Activated CD4-positive, CD25-positive, alpha-beta regulatory T cell treated with anti-CD3 and anti-CD28 coated beads, Interleukin-2, amount 50 U/mL, for 16 hours (primary cell): ENCODE measurements around the gene SLC2A4RG.

Source experiments
- DNase-seq: peaks from one replicate; pipeline ENCODE4 v3.0.0-alpha.2; 2020; ENCODE audit warnings: low read depth, low spot score

The SLC2A4RG gene

DNA sequence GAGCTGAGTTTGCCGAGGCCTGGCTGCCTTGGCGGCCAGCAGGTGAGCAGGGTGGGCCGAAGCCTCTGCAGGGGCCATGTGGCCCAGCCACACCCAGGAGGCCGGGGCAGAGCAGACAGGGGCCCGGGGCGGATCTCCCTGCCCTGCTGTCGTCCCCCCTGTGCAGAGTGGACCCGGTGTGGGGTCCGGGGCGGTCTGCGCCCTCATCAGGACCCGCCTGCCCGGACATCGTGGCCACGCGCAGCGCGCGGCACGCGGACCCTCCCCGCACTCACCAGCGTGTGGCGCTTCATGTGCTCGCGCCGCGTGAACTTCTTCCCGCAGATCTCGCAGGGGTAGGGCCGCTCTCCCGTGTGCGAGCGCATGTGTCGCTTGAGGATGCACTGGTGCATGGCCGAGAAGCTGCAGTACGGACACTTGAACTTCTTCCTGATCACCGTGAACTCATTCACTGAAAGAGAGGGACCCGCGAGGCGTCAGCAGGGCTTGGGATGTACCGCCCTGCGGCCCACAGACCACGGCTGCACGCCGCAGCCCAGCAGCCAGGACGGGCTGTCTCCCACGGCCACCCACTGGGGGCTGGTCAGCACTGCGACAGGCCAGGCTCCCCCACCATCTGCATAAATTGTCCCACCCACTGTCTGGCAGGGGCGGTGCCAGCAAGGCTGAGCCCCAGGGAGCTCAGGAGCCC is 13.0 kb downstream of the SLC2A4RG start:
- DNase-seq, result no peak

DNA sequence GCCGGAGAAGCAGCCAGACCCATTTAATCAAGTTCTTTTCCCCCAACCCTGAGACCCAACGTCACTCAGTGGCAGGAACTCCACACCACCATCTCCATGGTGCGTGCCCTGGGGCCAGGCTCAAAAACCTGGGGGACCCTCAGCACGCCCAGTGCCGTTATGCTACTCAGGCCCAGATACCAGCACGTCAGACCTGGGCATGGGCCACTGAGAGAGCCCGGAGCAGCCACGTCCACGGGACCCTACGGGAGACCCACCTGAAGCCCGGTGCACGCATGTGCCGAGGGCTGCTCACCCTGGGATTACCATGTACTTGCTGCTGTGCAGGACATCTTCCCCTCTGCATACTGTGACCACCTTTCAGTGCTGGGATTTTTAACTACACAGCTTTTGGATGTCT is 13.8 kb downstream of the SLC2A4RG start:
- no peak for DNase-seq

DNA sequence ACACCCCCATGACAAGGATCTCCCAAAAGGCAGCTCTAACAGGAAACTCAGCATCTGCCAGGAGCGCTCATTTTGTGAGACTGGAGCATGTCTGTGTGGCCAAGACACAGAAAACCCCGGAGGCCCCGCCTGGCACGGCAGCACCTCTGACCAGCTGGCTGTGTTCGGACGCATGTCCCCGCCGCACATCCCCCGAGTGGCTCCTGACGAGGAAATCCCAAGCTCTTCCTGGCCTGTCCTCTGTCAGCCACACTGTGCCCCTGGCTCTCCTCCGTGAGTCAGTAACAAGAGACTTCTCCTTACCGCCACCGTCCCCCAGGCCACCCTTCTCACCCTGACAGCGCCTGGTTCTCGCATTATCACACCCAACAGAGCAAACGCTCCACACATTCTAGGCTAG is 14.4 kb downstream of the SLC2A4RG start:
- no peak for DNase-seq

DNA sequence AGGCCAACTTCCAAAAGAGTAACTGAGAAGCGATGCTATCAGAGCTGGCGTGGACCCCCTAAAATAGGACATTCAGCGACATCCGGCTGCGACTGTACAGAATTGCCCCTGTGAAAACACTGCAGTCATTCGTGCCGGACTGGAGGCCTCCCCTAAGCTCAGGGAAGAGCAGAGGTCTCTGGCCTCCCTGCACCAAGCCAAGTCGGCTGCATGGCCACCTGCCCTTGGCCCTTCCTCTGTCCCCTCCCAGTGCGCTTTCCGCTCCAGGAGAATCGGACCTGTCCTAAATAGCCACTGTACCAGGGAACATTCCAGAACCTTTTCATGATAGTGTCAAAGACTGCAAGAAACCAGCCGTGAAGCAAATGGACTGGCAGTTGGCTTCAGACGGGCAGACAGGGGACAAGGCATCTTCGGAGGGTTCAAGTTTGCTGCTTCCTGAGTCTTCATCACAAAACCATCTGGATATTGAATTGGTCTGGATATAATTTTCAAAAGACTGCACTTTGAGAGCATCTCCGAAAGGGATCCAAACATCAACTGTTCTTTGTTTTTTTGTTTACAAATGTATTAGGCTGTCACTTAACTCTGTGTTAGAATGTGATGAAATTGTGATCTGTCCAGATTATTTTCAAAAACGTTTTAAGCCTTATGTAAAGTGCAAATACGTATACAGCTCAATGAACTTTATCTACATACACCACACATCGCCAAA is 16.5 kb downstream of the SLC2A4RG start:
- DNase-seq, result no peak

DNA sequence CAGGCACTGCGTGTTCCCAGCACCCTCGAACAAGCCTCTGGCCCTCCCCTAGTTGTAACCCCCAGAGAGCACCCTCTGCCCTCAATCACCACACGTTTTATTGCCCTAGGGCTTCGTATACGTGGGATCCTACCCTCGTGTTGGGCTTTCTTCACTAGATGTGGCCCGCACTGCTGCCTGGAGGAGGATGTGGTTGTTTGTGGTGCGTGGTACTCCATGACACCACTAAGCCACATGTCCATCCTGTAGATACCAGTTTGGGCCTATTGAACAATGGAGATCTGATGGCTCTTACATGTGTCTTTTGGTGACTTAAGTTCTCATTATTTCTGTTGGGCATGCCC is 17.0 kb downstream of the SLC2A4RG start:
- no peak for DNase-seq

DNA sequence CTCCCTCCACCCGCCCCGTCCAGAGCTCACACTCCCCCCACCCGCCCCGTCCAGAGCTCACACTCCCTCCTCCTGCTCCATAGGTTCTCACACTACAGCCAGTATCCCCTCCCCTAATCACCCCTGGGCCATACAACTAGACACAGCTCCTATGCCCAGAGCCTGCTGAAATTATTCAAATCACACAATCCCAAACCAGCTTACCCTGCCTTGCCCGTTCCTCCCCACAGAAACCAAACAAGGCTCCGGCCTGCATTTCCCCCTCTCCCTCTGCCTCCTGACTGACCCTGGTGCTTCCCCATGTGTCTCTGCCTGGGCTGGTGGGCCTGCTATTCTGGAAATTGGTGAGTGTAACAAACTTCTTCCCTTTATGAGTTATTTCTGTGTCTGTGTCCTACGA is 18.6 kb downstream of the SLC2A4RG start:
- no peak for DNase-seq

DNA sequence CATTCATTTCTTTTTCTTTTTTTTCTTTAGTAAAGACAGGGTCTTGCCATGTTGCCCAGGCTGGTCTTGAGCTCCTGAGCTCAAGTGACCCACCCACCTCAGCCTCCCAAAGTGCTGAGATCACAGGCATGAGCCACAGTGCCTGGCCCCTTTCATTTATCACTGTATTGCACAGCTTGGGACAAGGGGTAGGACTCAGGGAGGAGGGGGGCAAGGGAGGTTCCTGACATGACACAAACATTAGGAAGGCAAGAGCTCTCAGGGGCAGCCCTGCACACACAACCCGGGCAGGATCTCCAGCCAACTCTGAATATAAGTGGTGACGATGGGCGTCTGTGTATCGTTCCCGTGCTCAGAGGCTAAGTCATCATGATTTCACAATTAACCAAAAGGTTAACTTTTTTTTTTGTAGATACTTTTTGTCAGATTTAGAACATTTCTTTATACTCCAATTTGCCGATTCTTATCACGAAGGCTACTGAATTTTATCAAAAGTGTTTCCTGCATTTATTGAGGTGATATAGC is 19.9 kb downstream of the SLC2A4RG start:
- no peak for DNase-seq

DNA sequence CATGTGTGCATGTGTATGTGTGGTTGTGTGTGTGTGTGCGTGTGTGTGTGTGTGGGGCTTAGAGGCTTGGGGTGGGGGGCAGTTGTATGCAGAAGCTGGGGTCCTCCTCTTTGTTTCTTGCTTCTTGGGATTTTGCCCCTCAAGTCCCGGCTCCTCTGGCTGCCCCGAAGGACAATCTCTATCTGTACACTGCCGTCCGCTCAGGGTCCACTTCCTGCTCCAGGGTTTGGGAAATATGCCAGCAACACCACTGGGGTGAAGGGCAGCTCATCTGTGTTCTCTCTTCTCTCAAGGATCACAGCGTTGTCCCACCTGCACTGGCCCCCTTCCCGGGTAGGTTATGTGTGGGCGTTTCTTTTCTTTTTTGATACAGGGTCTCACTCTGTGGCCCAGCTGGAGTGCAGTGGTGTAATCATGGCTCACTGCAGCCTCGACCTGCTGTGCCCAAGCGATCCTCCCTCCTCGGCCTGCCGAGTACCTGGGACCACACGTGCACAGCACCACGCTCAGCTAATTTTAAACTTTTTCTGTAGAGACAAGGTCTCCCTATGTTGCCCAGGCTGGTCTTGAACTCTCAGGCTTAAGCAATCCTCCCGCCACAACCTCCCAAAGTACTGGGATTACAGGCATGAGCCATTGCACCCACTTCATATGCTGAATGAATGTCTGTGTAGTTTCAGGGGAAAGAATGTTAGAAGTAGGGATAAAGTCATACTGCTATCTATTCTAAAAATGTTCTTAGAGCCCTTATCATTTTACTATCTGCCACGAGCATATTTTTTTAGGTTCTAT is 25.7 kb downstream of the SLC2A4RG start:
- DNase-seq, result no peak

DNA sequence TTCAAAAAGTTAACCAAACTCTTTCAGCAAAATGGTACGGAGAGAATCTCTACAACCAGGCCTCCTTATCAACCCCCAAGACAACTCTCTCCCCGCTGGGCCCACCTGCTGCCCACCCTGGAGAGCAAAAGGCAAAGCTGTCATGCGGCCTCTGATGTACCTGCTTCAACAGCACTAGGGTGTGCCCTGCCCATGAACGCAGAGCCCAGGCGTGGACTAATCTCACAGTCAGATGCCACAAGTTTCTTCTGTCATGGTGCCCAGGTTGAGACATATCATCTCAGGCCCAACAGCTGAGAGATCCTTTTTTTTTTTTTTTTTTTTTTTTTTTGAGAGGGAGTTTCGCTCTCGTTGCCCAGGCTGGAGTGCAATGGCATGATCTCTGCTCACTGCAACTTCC is 26.3 kb downstream of the SLC2A4RG start:
- DNase-seq, result no peak

DNA sequence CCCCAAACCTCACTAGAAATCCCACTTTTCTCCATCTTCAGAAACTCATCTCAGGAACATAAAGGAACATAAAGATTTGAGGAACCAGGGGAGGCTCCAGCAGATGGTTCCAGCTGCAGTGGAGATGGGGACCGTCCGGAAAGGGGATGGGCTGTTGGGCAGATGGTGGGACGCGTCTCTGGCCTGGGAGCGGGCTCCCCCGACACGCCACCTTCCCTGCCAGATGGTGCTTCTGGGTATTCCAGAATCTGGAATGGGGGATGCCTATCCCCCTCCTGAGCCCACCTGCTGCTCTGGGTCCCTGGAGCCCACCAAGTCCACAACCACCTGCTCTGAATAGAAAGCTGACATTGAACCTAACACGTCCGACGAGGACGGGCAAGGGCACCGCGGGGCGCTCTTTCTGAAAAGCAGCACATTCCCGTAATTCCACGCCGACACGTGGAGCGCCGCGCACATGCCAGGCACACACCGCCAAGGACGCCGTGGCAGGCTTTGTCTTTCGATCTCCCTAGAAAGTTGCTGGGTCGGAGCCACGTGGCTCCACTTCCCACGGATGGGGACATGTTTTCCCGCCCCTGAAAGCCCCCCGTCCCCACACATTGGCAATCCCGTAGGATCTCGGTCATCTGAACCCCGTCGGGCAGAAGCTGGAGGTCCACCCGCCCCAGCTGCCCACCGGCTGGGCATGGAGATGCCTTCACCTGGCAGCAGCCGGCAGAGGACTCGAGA is 27.3 kb downstream of the SLC2A4RG start:
- no peak for DNase-seq

DNA sequence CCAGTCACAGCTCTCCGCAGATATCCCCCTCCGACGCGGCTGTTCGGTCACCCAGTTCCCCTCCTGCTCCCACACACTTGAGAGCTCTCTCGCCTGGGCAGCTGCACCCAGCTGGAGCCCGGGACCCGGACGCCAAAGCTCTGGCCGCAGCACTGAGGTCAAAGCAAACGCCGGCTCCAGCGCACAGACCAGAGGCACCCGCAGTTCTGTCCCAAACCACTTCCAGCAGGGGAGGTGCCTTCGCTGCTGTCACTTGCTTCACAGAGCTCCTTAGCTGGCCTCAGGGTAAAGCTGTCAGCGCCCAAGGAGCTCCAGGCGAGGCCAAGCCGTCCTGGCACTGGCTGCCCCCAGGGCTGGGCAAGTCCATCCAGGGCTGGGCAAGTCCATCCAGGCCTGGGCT is 27.9 kb downstream of the SLC2A4RG start:
- no peak for DNase-seq

DNA sequence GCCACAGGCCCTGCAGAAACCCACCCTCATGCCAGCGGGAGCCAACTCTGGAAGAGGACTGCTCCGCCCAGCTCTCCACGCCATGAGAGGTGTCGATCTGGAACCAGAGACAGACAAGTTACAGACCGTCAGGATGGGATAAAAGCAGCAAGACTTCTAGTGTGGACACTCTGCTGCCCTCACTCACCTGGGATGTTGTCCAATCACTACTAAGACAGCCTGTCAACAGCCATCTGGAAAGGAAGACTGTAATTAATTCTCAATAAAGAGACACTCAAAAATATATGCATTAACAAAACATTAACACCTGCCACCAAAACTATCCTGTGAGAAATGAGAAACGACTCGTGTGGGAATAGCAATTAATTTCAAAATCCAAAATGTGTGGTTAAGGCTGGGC is 28.3 kb downstream of the SLC2A4RG start:
- DNase-seq, result no peak

DNA sequence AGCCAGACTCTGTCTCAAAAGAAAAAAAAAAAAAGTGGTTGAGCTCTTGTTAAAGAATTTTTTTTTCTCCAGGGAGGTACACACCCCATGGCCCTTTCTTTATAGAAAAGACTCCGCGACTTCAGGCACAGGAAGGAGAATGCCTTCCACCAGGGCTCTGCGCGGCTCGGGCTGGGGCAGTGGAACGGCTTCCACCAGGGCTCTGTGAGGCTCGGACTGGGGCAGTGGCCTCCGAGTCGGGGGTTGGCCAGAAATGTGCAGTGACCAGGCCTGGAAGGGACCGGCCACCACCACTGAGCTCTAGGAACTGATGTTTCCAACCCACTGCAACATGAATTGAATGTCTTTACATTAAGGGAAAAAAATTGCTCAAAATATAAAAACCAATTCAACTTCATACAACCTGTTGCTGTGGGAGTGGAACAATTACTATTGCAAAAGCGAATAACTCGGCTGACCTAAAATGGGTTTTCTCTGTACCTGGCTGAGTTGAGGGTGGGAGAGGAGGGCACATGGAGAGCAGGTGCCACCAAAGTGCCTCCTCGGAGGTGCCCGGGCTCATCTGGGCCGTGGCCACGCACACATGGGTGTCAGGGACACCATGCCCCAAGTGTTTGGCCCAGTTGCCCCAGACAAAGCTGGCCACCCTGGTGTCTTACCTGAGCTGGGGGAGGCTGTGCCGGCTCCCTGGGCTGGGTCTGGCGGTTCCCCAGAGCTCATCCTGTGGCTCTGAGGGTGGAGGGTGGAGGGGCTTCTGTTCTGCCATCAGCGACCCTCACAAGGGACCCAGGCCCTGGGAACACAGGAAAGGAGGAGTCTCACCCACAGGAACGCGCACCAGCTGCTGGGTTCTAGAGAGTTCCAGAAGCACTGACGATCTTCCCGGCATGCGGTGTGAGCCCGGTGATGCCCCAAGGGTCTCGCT is 29.3 kb downstream of the SLC2A4RG start:
- no peak for DNase-seq

DNA sequence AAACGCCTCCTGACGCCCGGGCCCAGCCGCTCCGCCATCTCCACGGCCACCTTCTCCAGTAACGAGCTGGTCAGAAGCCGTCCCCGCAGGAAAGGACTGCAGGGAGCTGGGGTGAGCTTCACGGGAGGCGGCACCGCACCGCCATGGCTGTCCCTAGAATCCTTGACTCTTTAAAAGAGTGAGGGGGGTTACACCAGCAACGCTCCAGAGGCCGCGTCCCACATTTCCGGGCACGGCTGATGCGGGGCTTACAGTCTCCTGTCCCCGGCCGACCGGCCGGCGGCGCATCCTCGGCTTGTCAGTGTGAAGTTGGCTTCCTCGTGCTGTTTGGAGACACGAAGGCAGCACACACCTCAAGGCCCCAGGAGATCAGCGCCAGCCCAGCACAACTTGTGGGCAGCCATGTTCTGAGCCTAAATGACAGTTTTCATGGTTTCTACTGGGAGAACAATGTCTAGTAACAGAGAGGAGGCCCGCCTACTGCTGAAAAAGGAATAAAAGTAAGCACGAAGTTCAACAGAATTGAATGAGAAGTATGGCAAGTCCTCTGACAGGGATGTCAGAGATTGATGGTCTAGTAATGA is 30.4 kb downstream of the SLC2A4RG start:
- no peak for DNase-seq

DNA sequence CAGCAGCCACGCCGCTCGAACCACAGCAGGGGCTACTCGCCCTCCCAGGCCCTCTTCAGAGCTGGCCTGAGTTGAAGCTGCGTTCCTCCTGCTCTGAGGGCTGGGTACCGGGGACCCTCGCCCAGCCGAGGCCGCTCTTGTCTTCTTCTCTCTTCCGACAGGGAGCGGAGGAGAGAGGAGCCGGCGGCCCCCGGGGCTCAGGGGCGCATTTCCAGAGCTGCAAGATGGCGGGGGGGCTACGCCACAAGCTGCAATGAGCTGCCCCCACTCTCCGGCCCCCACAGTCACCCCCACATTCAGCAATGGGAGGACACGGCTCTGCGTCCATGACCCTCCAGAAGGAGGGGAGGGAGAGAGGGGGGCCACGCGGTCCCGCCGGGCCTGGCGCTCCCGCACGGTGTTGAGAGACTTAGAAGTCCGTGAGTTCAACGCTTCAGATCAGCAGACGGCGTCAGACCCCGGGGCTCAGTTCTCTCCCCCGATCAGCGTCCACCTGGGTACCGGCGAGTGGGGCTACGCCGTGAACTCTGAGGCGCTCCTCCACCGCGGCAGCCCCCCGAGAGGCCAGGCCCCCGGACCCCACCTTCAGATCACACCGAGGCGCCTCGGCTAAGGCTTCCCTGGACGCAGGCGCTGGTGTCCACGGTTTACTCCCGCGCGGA is 31.6 kb downstream of the SLC2A4RG start:
- DNase-seq, result no peak

DNA sequence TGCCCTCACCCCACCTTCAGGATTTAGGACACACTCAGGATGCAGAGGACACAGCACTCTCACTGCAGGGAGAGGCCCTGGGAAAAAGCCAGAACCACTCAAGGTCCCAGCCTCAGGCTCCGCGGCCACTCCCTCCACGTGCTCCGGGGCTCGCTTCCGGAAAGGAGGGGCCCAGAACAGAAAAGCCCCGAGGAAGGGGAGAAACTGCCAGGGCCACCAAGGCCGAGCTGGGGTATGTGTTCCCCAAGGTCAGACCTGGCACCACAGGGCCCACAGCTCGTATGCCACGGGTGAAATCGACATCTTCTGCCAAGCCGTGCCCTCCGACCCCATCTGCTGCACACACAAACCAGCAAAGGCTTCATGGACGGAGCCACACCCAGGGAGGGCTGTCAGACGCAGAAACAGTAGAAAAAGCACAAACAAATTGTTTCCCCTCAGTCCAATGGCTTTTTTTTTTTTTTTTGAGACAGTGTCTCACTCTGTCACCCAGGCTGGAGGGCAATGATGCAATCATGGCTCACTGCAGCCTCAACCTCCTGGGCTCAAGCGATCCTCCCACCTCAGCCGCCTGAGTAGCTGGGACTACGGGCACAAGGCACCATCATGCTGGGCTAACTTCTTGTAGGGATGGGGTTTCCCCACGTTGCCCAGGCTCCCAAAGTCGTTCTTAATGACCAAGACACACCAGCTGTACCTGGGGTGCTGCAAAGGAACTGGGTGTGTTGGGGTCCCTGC is 33.4 kb downstream of the SLC2A4RG start:
- DNase-seq, result no peak

DNA sequence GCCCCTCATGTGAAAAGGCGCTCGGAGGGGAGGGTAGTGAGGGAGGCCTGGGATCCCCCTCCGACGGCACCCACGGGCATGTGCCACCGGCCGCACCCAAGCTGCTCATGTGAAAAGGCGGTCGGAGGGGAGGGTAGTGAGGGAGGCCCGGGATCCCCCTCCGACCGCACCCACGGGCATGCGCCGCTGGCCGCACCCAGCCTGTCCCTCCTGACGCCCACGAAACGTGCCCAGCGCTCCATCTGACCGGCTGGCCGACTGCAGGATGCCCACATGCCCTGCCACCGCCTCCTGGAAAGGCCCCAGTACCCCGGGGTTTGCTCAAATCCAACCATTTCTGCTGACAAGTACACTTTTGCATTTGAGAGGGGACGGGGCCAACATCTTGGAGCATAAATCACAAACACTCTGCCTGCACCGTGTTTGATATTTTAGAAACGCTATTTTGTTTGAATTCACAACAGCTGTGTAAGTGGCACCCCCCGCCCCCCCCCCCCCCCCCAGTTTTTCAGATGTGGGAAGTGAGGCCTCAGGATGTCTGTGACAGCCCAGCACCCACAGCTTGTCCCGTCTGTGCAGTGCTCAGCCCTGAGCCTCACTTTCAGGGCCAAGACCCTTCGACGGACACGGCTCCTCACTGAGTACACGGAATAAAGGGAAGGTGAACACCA is 34.1 kb downstream of the SLC2A4RG start:
- DNase-seq, result no peak

DNA sequence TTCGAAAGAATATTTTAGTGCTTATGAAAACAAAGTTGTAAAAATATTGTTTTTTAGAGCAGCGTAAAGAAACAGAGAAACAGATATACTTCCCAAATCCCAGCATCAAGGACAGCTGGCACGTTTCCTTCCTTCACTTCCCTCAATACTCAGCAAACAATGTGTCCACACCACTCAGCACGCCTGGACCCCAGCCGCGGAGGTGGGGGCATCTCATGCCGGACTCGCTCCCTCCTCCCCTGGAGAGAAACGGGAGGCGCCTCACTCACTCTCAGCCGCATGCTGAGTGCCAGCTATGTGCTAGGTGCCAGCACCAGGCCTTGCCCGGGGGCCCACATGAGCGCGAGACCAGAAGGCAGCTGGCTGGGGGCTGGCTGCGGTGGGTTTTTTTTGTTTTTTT is 34.7 kb downstream of the SLC2A4RG start:
- DNase-seq, result no peak
